HCT116 (cell line): ENCODE measurements around the gene COA1. TPM values are rescaled to one million over a fixed set of nuclear protein-coding genes. Genes with fewer than 3 reads are reported as not detected.

ENCODE experiments used
- ATAC-seq: fragments of 200-7000 bp; cut with Tn5 transposase; 2 replicates; pipeline ENCODE4 v1.9.1; 2020; ENCODE audit warnings: mild to moderate bottlenecking, moderate library complexity
- BruUV-seq: library from RNA; stranded (reverse); fragments of 400-500 nt; replicated peaks from 2 replicates; lab custom pipeline; 2021; lab: Mats Ljungman, UMichigan
- CTCF ChIA-PET: fragments of 300-600 bp; sonication (Branson Sonifier 250); formaldehyde crosslinking; loops from one replicate; lab custom pipeline; 2021; ENCODE audit warnings: antibody characterized with exemption; lab: Charles Lee
- POLR2A ChIA-PET: fragments of 300-600, 350-600 bp; sonication (Branson Sonifier 250); formaldehyde crosslinking; loops from one replicate; lab custom pipeline; 2021; ENCODE audit warnings: antibody characterized with exemption; lab: Charles Lee
- RAD21 ChIA-PET, 2 experiments: fragments of 300-600 bp; sonication (Branson Sonifier 250); formaldehyde crosslinking; loops; one replicate each; lab custom pipeline; 2023; ENCODE audit warnings: low total read pairs in 2 of 2; ENCODE audit not compliant: uncharacterized antibody in 2 of 2, unreplicated experiment in 2 of 2, low non-redundant PET in 1 of 2; lab: Charles Lee
- DNase-seq: peaks from one replicate; pipeline ENCODE4 v3.0.0-alpha.2; 2010; ENCODE audit warnings: low read depth, low spot score
- H2AFZ ChIP-seq: fragments of 200-600 bp; shearing (Covaris generic), sonication (generic); 2 replicates; pipeline ENCODE4 v1.6.1; 2017; ENCODE audit warnings: low read depth, mixed run types, mixed read lengths, antibody characterized with exemption, low read length; ENCODE audit not compliant: poor library complexity, severe bottlenecking
- H3K27ac ChIP-seq: 2 replicates; pipeline ENCODE4 v1.5.1; 2012; ENCODE audit warnings: low read depth, low read length
- H3K27me3 ChIP-seq: fragments of 200-600 bp; sonication (generic); 2 replicates; pipeline ENCODE4 v1.6.1; 2016; ENCODE audit warnings: mixed run types, low read length, mixed read lengths; ENCODE audit not compliant: insufficient read depth
- H3K36me3 ChIP-seq, 2 experiments: fragments of 200-500 bp in 1 of 2; fragments of 200-600 bp in 1 of 2; sonication (Bioruptor generic) in 1 of 2; sonication (generic) in 1 of 2; 2 replicates each; pipeline versions ENCODE4 v1.5.1 to v1.6.1; 2014 to 2016; ENCODE audit warnings: low read length in 2 of 2, inconsistent platforms in 1 of 2, mixed read lengths in 1 of 2, mixed run types in 1 of 2; ENCODE audit not compliant: insufficient read depth in 2 of 2, control insufficient read depth in 1 of 2
- H3K4me1 ChIP-seq, 2 experiments: fragments of 200-600 bp in 1 of 2; sonication (generic) in 1 of 2; 2 replicates each; pipeline versions ENCODE4 v1.5.1 to v1.6.1; 2012 to 2017; ENCODE audit warnings: low read length in 2 of 2, inconsistent platforms in 1 of 2, mild to moderate bottlenecking in 1 of 2, mixed read lengths in 1 of 2, mixed run types in 1 of 2, moderate library complexity in 1 of 2; ENCODE audit not compliant: insufficient read depth in 2 of 2, control insufficient read depth in 1 of 2
- H3K4me2 ChIP-seq: fragments of 200-600 bp; sonication (generic); 2 replicates; pipeline ENCODE4 v1.6.1; 2017; ENCODE audit warnings: mixed run types, low read length, mixed read lengths
- H3K4me3 ChIP-seq, 2 experiments: fragments of 200-600 bp in 1 of 2; sonication (generic) in 1 of 2; replicated peaks in 1 of 2; 2 replicates each; pipeline ENCODE4 v1.5.1; 2011 to 2016; ENCODE audit warnings: low read length in 2 of 2, control low read depth in 1 of 2, low read depth in 1 of 2, mild to moderate bottlenecking in 1 of 2, mixed read lengths in 1 of 2, mixed run types in 1 of 2
- H3K79me2 ChIP-seq: fragments of 200-600 bp; sonication (generic); 2 replicates; pipeline ENCODE4 v1.6.1; 2017; ENCODE audit warnings: mild to moderate bottlenecking, mixed run types, low read length, moderate library complexity, mixed read lengths; ENCODE audit not compliant: insufficient read depth
- H3K9ac ChIP-seq: fragments of 200-600 bp; sonication (generic); 2 replicates; pipeline ENCODE4 v1.6.1; 2016; ENCODE audit warnings: low read length, mixed read lengths
- H3K9me2 ChIP-seq: fragments of 200-600 bp; sonication (generic), shearing (Covaris generic); 2 replicates; pipeline ENCODE4 v1.6.1; 2017; ENCODE audit warnings: mixed run types, mild to moderate bottlenecking, moderate library complexity; ENCODE audit not compliant: insufficient read depth
- H3K9me3 ChIP-seq, 2 experiments: fragments of 200-500 bp in 1 of 2; fragments of 200-600 bp in 1 of 2; sonication (Bioruptor generic) in 1 of 2; sonication (generic) in 1 of 2; 2 replicates each; pipeline ENCODE4 v1.6.1; 2014 to 2017; ENCODE audit warnings: low read length in 2 of 2, mixed read lengths in 2 of 2, inconsistent platforms in 1 of 2, low read depth in 1 of 2, mild to moderate bottlenecking in 1 of 2, mixed run types in 1 of 2, moderate library complexity in 1 of 2; ENCODE audit not compliant: control insufficient read depth in 1 of 2, insufficient read depth in 1 of 2
- H4K20me1 ChIP-seq: fragments of 200-600 bp; sonication (generic), shearing (Covaris generic); 2 replicates; pipeline ENCODE4 v1.6.1; 2017; ENCODE audit warnings: mixed run types, mild to moderate bottlenecking, moderate library complexity; ENCODE audit not compliant: insufficient read depth
- CBX3 ChIP-seq: IDR thresholded peaks from 2 replicates; pipeline ENCODE4 v1.6.1; 2012; ENCODE audit warnings: low read depth
- CEBPB ChIP-seq: IDR thresholded peaks from 2 replicates; pipeline ENCODE4 v1.6.1; 2012; ENCODE audit warnings: low read depth
- EGR1 ChIP-seq: IDR thresholded peaks from 2 replicates; pipeline ENCODE4 v1.6.1; 2012; ENCODE audit warnings: low read depth
- ELF1 ChIP-seq: IDR thresholded peaks from 2 replicates; pipeline ENCODE4 v1.6.1; 2012; ENCODE audit warnings: low read depth, borderline replicate concordance
- JUND ChIP-seq: IDR thresholded peaks from 2 replicates; pipeline ENCODE4 v1.6.1; 2012
- POLR2A ChIP-seq: IDR thresholded peaks from 2 replicates; pipeline ENCODE4 v1.7.0; 2011; ENCODE audit warnings: borderline replicate concordance; ENCODE audit not compliant: insufficient read depth, insufficient read length; ENCODE audit errors: extremely low read depth
- POLR2AphosphoS5 ChIP-seq: IDR thresholded peaks from 2 replicates; pipeline ENCODE4 v1.6.1; 2011; ENCODE audit warnings: mild to moderate bottlenecking, low read depth, low read length, moderate library complexity
- SIN3A ChIP-seq: IDR thresholded peaks from 2 replicates; pipeline ENCODE4 v1.6.1; 2012; ENCODE audit warnings: low read depth
- SP1 ChIP-seq: IDR thresholded peaks from 2 replicates; pipeline ENCODE4 v1.6.1; 2012; ENCODE audit warnings: low read depth
- SRF ChIP-seq: IDR thresholded peaks from 2 replicates; pipeline ENCODE4 v1.6.1; 2012; ENCODE audit warnings: low read depth
- YY1 ChIP-seq: IDR thresholded peaks from 2 replicates; pipeline ENCODE4 v1.6.1; 2011; ENCODE audit warnings: low read length, low read depth, moderate library complexity, mild to moderate bottlenecking; ENCODE audit not compliant: insufficient replicate concordance; ENCODE audit errors: extremely low read depth
- ZFX ChIP-seq: fragments of 450-650 bp; IDR thresholded peaks from 2 replicates; pipeline ENCODE4 v1.6.1; 2017
- intact Hi-C: fragments of 100-400 bp; cut with micrococcal nuclease; formaldehyde crosslinking; loops from 2 replicates; pipeline ENCODE4 v1.10.0; 2022
- total RNA-seq: library from RNA; stranded (reverse); gene quantifications from one replicate; pipeline ENCODE4 v1.2.1, GENCODE V29; 2021; ENCODE audit not compliant: unreplicated experiment
- TF ChIP-seq, protein P1 (sequence below): IDR thresholded peaks from 2 replicates; pipeline ENCODE4 v1.6.1; 2011; ENCODE audit warnings: mild to moderate bottlenecking, low read length, moderate library complexity; ENCODE audit not compliant: insufficient replicate concordance; ENCODE audit errors: extremely low read depth
- TF ChIP-seq, protein P2 (sequence below): IDR thresholded peaks from 2 replicates; pipeline ENCODE4 v1.6.1; 2012; ENCODE audit warnings: low read depth
- TF ChIP-seq, protein P3 (sequence below): IDR thresholded peaks from 2 replicates; pipeline ENCODE4 v1.6.1; 2012

Gene COA1
- total RNA-seq, 1 experiment from 2014 or later, result 78.5 TPM

DNA sequence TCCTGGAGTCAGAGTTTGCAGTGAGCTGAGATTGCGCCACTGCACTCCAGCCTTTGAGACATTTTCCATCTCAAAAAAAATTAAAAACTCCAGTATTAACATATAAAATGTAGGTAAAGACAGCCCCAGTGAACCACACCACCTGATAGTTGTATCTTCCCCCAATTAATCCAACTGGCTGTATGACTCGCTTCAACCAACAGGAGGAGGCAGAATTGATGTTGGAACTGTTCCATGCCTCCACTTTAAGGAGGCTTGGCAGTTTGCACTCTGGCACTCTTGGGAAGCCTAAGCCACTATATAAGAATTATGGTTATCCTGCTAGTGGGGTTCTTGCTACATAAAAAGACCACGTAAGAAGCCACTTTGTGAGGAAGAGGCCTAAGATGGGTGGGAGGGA is 73.7 kb downstream of the COA1 start:
- ChIA-PET CTCF (interaction anchor here (1.3 kb wide), 1 partner anchor 73 kb away, joined by 4 read pairs; the partner anchor contains the start of gene STK17A), POLR2A (no interaction called here), RAD21 (no interaction called here)
- no peak for TF ChIP-seq POLR2A
- TF ChIP-seq SP1, result no peak
- TF ChIP-seq SIN3A, result no peak
- TF ChIP-seq ZFX, result no peak
- H3K79me2 ChIP-seq, result peaks cover 91% of the 10 kb centered on the region
- H2AFZ ChIP-seq, result no peak overlapping the region
- no peaks in the 10 kb centered on the region for H3K36me3 ChIP-seq
- no peak overlapping the region for H3K4me3 ChIP-seq
- intact Hi-C loops, result loop anchor here (5.0 kb wide), 1 partner anchor 182 kb away; no protein-coding TSS in a partner anchor
- 0 out of 2 replicates have a peak, but pooled peaks have one; percentile 44 for ATAC-seq
- H3K9me2 ChIP-seq, result no peaks in the 10 kb centered on the region
- peak overlapping the region; percentile 8; the same call in 1 of the 2 replicates for H3K4me2 ChIP-seq
- no peak overlapping the region for H3K27ac ChIP-seq
- H3K9me3 ChIP-seq, result no peaks in the 10 kb centered on the region
- no peak for DNase-seq
- H3K4me1 ChIP-seq, result peaks cover 22 to 40% of the 10 kb centered on the region in 2 experiments
- H4K20me1 ChIP-seq, result no peaks in the 10 kb centered on the region; the same call in 1 of the 2 replicates
- no peaks in the 10 kb centered on the region for H3K27me3 ChIP-seq
- no peak overlapping the region for H3K9ac ChIP-seq
- BruUV-seq, result no TSS peak

DNA sequence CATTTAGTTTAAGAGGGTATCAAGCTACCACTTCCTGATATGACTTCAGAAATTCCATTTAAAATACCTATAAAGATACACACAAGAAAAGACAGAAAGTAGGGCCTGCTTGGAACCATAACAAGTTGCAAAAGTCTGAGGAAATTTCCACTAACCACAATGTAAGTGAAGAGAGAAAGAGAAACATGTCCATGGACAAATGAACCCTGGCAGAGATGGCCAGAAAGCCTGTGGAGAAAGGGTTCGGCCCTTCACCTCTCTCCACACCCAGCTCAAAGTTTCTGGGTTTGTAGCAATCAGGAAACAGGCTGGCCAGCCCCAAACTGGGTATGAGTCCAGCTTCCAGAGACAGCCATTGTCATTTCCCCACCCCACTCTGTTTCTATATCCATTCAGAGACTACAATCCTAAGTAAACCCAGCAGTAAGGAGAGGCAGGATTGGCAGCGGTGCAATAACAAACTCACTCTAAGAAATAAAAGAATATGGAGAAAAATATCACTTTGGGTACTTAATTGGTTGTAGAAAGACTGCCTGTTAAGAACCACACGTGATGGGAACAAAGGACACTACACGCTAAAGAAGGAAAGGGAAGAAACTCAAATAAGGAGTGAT is 75.3 kb downstream of the COA1 start:
- H3K9ac ChIP-seq, result no peak overlapping the region
- H3K9me2 ChIP-seq, result no peaks in the 10 kb centered on the region
- no peak overlapping the region for H3K4me3 ChIP-seq
- H3K27me3 ChIP-seq, result no peaks in the 10 kb centered on the region
- RAD21 ChIA-PET, result no interaction called here
- no peaks in the 10 kb centered on the region for H3K9me3 ChIP-seq
- no peaks in the 10 kb centered on the region; the same call in 1 of the 2 replicates for H4K20me1 ChIP-seq
- no peak overlapping the region for H3K27ac ChIP-seq
- no peak overlapping the region for H2AFZ ChIP-seq
- ATAC-seq (no peak), DNase-seq (no peak)
- no peaks in the 10 kb centered on the region for H3K36me3 ChIP-seq
- BruUV-seq, result no TSS peak
- H3K4me1 ChIP-seq, result peaks cover 38 to 44% of the 10 kb centered on the region in 2 experiments
- peaks cover 92% of the 10 kb centered on the region for H3K79me2 ChIP-seq
- intact Hi-C loops, result no loop called here
- CTCF ChIA-PET, result no interaction called here
- POLR2A ChIA-PET, result no interaction called here
- no peak overlapping the region for H3K4me2 ChIP-seq
- TF ChIP-seq YY1, result no peak
- no peak for TF ChIP-seq SIN3A
- TF ChIP-seq, protein P1, sequence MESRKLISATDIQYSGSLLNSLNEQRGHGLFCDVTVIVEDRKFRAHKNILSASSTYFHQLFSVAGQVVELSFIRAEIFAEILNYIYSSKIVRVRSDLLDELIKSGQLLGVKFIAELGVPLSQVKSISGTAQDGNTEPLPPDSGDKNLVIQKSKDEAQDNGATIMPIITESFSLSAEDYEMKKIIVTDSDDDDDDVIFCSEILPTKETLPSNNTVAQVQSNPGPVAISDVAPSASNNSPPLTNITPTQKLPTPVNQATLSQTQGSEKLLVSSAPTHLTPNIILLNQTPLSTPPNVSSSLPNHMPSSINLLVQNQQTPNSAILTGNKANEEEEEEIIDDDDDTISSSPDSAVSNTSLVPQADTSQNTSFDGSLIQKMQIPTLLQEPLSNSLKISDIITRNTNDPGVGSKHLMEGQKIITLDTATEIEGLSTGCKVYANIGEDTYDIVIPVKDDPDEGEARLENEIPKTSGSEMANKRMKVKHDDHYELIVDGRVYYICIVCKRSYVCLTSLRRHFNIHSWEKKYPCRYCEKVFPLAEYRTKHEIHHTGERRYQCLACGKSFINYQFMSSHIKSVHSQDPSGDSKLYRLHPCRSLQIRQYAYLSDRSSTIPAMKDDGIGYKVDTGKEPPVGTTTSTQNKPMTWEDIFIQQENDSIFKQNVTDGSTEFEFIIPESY, result no peak
- TF ChIP-seq, protein P2, sequence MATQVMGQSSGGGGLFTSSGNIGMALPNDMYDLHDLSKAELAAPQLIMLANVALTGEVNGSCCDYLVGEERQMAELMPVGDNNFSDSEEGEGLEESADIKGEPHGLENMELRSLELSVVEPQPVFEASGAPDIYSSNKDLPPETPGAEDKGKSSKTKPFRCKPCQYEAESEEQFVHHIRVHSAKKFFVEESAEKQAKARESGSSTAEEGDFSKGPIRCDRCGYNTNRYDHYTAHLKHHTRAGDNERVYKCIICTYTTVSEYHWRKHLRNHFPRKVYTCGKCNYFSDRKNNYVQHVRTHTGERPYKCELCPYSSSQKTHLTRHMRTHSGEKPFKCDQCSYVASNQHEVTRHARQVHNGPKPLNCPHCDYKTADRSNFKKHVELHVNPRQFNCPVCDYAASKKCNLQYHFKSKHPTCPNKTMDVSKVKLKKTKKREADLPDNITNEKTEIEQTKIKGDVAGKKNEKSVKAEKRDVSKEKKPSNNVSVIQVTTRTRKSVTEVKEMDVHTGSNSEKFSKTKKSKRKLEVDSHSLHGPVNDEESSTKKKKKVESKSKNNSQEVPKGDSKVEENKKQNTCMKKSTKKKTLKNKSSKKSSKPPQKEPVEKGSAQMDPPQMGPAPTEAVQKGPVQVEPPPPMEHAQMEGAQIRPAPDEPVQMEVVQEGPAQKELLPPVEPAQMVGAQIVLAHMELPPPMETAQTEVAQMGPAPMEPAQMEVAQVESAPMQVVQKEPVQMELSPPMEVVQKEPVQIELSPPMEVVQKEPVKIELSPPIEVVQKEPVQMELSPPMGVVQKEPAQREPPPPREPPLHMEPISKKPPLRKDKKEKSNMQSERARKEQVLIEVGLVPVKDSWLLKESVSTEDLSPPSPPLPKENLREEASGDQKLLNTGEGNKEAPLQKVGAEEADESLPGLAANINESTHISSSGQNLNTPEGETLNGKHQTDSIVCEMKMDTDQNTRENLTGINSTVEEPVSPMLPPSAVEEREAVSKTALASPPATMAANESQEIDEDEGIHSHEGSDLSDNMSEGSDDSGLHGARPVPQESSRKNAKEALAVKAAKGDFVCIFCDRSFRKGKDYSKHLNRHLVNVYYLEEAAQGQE, result no peak
- TF ChIP-seq ELF1, result no peak
- no peak for TF ChIP-seq POLR2AphosphoS5
- no peak for TF ChIP-seq EGR1
- no peak for TF ChIP-seq ZFX
- no peak for TF ChIP-seq CBX3
- TF ChIP-seq CEBPB, result no peak
- TF ChIP-seq, protein P3, sequence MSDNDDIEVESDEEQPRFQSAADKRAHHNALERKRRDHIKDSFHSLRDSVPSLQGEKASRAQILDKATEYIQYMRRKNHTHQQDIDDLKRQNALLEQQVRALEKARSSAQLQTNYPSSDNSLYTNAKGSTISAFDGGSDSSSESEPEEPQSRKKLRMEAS, result no peak
- no peak for TF ChIP-seq SRF
- no peak for TF ChIP-seq POLR2A
- TF ChIP-seq SP1, result no peak
- no peak for TF ChIP-seq JUND
